ENCODE measurements around the gene RABAC1. TPM values are rescaled to one million over a fixed set of nuclear protein-coding genes. Genes with fewer than 3 reads are reported as not detected.

RABAC1 gene, protein sequence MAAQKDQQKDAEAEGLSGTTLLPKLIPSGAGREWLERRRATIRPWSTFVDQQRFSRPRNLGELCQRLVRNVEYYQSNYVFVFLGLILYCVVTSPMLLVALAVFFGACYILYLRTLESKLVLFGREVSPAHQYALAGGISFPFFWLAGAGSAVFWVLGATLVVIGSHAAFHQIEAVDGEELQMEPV
- total RNA-seq (2014; rRNA removed; shearing (Covaris generic)), result 115 and 161 TPM in 2 replicates

DNA sequence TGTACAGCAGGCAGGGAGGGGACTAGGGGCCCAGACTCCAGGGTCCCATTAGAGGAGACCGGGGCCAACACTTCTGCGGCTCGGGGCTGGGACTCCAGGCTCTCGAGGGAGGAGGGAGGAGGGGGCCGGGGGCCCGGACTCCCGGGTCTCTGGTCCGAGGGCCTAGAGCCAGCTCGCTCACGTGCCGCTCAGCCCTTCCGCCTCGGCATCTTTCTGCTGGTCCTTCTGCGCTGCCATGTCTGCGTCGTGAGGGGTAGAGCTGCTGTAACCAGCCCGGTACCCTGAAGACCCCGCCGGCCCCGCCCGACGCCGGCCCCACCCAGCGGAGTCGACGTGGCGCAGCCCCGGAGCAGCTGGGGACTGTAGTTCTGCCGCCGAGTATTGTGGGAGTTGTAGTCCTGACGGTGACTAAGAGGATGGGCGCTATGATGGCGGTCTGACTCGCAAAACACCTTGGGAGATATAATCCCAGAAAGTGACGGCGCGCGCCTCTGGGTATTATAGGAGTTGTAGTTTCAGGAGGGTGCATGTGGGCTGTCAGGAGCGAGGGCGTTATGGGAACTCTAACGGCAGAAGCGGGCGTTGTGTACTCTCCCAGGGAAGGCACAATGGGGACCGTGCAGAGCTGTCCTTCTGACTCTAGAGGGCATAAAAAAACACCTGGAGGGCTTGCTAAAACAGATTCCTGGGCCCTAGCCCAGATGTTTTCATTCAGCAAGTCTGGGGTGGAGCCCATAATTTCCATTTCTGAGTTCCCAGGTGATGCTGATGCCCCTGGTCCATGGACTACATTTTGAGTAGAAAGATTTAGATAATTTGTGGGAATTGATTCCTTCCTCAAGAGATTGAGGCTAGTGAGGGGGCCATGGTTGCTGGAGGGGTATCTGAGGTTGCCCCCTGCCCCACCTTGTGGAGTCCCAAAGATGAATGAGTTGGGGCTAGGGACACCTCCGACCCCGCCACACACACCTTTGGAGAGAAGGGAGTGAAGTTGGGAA lies at the start of gene RABAC1:
TSS of gene RABAC1 (minus strand) at position 266 of the 998 bp plus-strand sequence. CDS start at position 237, 29 bp downstream.
- DNase-seq (ENCODE audit: low read depth in 1 of 2, low spot score in 2 of 2), result peak; percentile 84 to 91
- Histone ChIP-seq H3K36me3 (no peaks in the 10 kb centered on the region), H3K4me3 (peak within 1 kb of the TSS; percentile 59), H3K9me3 (replicated peaks) (no peaks in the 10 kb centered on the region), H3K4me1 (replicated peaks) (peaks cover 9% of the 10 kb centered on the region), H3K27me3 (replicated peaks) (0 out of 2 replicates have a peak, but pooled peaks cover under 1% of the 10 kb centered on the region), H3K27ac (peak within 1 kb of the TSS; percentile 40)

DNA sequence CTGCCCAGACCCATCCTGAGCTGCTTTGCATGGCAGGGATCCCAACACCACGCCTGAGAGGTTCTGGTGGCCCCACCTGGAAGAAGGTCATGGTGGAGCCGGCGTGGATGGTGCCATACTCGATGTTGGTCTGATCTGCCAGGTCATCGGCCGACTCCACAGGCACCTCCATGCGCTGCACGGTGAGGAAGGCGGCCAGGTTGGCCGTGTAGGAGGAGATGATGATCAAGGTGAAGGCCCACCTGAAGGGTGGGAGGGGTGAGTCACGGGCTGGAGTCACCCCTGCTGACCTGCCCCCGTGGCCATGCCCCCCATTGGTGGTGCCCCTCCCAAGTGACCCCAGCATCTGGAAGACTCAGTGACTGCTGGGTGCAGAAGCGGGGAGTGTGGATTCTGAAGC lies 47.4 kb upstream of the RABAC1 start:
- Histone ChIP-seq H3K27ac (no peak overlapping the region), H3K36me3 (no peaks in the 10 kb centered on the region), H3K4me3 (no peak overlapping the region), H3K9me3 (replicated peaks) (no peaks in the 10 kb centered on the region), H3K4me1 (replicated peaks) (no peaks in the 10 kb centered on the region), H3K27me3 (replicated peaks) (peaks cover 12% of the 10 kb centered on the region)
- no peak for DNase-seq (ENCODE audit: low read depth in 1 of 2, low spot score in 2 of 2)

DNA sequence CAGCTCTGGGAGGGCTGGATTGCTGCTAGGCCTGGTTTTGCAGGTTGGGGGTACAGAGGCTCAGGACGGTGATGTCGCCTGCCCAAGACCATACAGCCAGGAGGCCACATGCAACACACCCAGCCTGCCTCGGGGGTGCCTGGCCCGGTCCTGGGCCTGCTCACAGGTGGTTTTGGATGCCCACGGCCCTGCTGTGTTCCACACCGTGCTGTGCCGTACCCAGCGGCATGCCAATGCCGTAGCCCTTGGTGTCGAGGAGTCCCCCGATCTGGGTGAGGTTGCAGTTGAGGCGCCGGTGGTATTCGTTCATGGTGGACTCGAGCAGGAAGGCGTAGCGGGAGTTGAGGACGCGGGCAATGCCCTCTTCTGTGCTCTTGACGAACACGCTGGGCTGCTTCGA lies 46.4 kb upstream of the RABAC1 start:
- Histone ChIP-seq H3K4me3 (no peak overlapping the region), H3K36me3 (no peaks in the 10 kb centered on the region), H3K4me1 (replicated peaks) (no peaks in the 10 kb centered on the region), H3K27ac (no peak overlapping the region), H3K9me3 (replicated peaks) (no peaks in the 10 kb centered on the region), H3K27me3 (replicated peaks) (peaks cover 21% of the 10 kb centered on the region)
- DNase-seq (ENCODE audit: low read depth in 1 of 2, low spot score in 2 of 2), result no peak

DNA sequence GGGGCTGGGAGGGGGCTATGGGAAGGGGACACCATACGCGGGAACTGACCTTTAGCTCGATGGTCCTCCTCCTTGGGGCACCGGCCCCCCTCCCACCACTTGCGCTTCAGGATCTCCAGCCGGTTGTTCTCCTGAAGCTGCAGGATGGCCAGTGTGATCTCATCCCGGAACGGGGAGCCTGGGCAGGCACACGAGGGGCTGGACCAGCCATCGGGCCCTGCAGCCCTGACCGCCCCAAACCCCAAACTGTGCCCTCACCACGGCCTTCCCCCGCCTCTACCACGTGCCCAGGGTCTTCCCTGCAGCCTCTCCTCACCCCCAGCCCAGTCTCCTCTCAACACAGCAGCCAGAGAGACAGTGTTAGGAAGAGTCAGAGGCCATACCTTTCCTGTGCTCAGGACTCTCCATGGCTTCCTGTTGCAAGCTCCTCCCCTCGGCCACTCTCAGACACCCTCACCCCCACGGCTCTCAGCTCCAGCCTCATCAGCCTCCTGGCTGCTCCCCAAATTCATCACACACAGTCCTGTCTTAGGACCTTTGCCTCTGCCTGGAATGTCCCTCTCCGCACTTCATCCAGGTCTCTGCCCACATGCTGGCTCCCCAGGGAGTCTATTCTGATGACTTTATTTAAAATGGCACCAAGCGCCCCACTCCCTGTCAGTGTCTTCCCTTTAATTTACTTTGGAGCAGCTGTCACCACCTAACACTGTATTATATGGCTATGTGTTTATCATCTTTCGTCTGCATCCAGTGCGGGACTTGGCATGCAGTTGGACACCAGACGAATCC lies 44.6 kb upstream of the RABAC1 start:
- Histone ChIP-seq H3K4me1 (replicated peaks) (0 out of 2 replicates have a peak, but pooled peaks cover under 1% of the 10 kb centered on the region), H3K27me3 (replicated peaks) (peaks cover 36% of the 10 kb centered on the region), H3K36me3 (no peaks in the 10 kb centered on the region), H3K9me3 (replicated peaks) (no peaks in the 10 kb centered on the region), H3K27ac (no peak overlapping the region), H3K4me3 (no peak overlapping the region)
- DNase-seq (ENCODE audit: low read depth in 1 of 2, low spot score in 2 of 2), result no peak

DNA sequence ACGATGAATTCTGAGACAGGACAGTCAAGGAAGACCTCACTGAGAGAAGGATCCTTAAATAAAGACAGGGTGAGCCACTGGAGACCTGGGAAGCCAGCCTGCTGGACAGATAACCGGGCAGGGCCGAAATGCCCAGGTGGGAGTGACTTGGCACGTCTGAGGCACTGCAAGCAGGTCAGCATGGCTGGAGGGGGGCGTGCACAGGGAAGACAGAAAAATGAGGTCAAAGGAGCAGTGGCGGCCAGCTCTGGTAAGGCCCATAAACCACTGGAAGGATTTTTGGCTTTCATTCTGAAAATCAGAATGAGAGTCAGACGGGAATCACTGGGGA lies 40.7 kb upstream of the RABAC1 start:
- Histone ChIP-seq H3K9me3 (replicated peaks) (no peaks in the 10 kb centered on the region; the same call in 1 of the 2 replicates), H3K27ac (no peak overlapping the region), H3K4me3 (no peak overlapping the region), H3K36me3 (no peaks in the 10 kb centered on the region), H3K27me3 (replicated peaks) (peaks cover 66% of the 10 kb centered on the region), H3K4me1 (replicated peaks) (0 out of 2 replicates have a peak, but pooled peaks cover 4% of the 10 kb centered on the region)
- DNase-seq (ENCODE audit: low read depth in 1 of 2, low spot score in 2 of 2), result no peak

DNA sequence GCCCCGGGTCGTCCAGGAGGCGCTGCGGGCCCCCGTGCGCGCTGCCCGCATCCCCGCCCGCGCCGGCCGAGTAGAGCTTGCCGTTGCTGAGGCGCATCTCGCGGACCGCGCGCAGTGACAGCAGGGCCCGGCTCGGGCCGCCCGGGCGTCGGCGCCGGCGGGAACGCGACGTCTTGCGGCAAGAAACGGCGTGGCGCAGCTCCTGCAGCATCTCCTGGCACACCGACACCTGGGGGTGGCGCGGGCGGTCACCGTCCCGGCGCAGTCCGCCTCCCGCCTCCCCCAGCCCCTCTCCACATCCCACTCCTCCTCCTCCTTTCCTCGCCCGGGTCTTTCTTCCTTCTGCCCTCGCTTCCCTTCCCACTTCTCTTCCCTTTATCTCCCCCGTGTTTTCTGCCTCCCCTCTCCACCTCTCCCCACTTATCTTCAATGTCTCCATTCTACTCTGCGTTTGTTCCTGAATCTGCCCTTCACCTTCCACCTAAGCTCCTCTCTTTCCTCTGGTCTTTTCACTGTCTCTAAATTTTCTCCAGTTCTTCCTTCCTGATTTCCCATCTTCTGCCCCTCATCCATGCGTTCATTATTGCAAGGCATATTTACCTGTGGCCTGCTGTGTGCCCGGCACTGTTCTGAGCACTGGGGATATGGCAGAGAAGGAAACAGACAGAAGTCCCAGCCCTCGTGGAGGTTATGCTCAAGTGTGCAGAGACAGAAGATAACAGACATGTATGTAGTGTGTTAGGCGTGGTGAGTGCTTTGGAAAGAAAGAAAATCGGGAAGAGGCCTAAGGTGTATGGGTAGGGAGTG lies 40.2 kb upstream of the RABAC1 start:
- Histone ChIP-seq H3K27me3 (replicated peaks) (peaks cover 70% of the 10 kb centered on the region), H3K27ac (no peak overlapping the region), H3K9me3 (replicated peaks) (no peaks in the 10 kb centered on the region; the same call in 1 of the 2 replicates), H3K36me3 (no peaks in the 10 kb centered on the region), H3K4me3 (no peak overlapping the region), H3K4me1 (replicated peaks) (0 out of 2 replicates have a peak, but pooled peaks cover 4% of the 10 kb centered on the region)
- DNase-seq (ENCODE audit: low read depth in 1 of 2, low spot score in 2 of 2), result no peak

DNA sequence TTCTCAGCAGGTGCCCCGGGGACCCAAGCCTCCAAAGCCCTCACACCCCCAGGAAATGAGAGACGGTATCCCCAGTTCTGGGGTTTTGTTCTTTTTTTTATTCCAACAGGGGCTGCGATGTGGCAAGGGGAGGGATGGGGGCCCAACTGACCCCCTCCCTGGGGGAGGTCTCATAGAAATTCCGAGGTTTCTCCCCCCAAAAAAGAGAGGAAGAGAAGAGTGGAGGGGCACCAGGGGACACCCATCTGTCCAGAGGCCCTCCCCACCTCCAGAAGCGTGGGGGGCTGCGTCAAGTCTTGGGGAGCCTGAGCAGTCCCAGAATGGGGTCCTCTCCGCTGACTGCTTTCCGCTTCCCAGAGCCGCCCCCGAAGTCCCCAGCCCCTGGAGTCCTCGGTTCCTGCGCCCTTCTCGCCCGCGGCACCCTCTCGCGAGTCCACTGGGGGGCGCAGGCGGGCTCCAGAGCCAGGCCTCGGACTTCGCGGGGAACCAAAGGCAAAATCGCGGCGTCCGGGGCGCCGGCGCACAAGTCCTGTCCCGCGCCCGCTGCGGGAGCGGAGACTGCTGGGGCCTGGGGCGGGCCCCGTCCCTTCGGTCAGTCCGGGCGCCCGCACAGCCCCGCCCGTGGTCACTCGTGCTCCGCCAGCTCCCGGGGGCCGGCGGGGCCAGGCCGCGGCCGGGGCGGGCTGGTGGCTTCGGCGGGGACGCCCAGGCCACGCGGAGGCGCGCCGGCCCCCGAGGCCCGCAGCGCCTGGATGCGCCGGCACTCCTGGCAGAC lies 39.3 kb upstream of the RABAC1 start:
- H3K27ac ChIP-seq, result no peak overlapping the region
- H3K4me3 ChIP-seq, result no peak overlapping the region
- no peak for DNase-seq (ENCODE audit: low read depth in 1 of 2, low spot score in 2 of 2)
- no peaks in the 10 kb centered on the region; the same call in 1 of the 2 replicates for H3K9me3 ChIP-seq (replicated peaks)
- no peaks in the 10 kb centered on the region for H3K36me3 ChIP-seq
- peaks cover 79% of the 10 kb centered on the region for H3K27me3 ChIP-seq (replicated peaks)
- peaks cover 12% of the 10 kb centered on the region for H3K4me1 ChIP-seq (replicated peaks)

DNA sequence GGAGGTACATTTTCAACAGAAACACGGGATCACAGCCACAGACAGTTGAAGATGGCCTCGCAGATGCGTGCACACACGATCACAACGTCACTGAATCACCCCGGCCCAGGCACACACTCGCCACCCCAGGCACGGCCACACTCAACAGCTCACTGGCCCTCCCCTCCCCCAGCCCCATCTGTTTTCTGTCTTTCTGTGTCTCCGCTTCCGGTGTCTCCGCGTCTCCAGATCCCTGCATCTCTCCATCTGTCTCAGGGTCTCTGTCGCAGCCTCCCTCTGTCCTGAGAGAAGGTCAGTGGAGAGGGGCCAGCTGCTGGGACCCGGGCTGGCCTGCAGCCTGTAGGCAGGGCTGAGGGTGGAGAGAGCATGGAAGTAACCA lies 38.7 kb upstream of the RABAC1 start:
- no peak overlapping the region for H3K4me3 ChIP-seq
- peaks cover 82% of the 10 kb centered on the region for H3K27me3 ChIP-seq (replicated peaks)
- H3K27ac ChIP-seq, result no peak overlapping the region
- no peaks in the 10 kb centered on the region for H3K36me3 ChIP-seq
- peaks cover 13% of the 10 kb centered on the region for H3K4me1 ChIP-seq (replicated peaks)
- DNase-seq (ENCODE audit: low read depth in 1 of 2, low spot score in 2 of 2), result no peak
- H3K9me3 ChIP-seq (replicated peaks), result no peaks in the 10 kb centered on the region; the same call in 1 of the 2 replicates

DNA sequence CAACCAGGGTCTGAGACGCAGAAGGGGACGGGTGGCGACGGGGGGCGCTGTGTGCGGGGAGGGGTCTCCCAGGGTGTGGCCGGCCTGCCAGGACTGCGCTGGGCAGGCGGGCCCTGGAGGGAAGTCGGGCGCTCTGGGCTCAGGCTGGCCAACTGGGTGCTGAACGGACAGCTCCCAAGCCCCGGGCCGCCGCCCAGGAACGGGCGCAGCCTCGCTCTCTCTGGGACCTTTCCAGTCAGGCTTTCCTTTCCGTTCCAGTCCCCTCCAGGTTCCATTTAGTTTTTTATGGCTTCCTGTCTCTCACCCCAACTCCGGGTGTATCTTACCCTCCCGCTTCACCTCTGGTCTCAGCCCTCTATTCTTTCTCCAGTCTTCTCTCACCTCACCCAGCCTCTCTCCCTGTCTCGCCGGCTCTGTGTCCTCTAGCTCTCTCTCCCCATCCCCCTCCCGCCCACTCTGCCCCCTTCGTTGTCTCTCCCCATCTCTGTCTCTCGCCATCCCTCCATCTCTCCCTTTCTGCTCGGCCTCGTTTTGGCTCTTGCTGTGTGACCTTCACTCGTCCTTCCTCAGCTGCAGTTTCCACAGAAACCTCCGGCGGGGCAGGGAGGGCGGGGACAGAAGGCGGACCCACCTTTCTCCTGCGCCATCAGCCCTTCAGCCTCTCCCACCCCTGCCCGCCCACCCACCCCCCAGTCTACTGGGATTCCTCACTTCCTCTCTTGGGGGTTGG lies 38.2 kb upstream of the RABAC1 start:
- H3K27ac ChIP-seq, result no peak overlapping the region
- no peaks in the 10 kb centered on the region; the same call in 1 of the 2 replicates for H3K9me3 ChIP-seq (replicated peaks)
- H3K4me3 ChIP-seq, result no peak overlapping the region
- peaks cover 77% of the 10 kb centered on the region for H3K27me3 ChIP-seq (replicated peaks)
- H3K36me3 ChIP-seq, result no peaks in the 10 kb centered on the region
- peak in 1 of 2 experiments; percentile 17 for DNase-seq (ENCODE audit: low read depth in 1 of 2, low spot score in 2 of 2)
- H3K4me1 ChIP-seq (replicated peaks), result peaks cover 13% of the 10 kb centered on the region

DNA sequence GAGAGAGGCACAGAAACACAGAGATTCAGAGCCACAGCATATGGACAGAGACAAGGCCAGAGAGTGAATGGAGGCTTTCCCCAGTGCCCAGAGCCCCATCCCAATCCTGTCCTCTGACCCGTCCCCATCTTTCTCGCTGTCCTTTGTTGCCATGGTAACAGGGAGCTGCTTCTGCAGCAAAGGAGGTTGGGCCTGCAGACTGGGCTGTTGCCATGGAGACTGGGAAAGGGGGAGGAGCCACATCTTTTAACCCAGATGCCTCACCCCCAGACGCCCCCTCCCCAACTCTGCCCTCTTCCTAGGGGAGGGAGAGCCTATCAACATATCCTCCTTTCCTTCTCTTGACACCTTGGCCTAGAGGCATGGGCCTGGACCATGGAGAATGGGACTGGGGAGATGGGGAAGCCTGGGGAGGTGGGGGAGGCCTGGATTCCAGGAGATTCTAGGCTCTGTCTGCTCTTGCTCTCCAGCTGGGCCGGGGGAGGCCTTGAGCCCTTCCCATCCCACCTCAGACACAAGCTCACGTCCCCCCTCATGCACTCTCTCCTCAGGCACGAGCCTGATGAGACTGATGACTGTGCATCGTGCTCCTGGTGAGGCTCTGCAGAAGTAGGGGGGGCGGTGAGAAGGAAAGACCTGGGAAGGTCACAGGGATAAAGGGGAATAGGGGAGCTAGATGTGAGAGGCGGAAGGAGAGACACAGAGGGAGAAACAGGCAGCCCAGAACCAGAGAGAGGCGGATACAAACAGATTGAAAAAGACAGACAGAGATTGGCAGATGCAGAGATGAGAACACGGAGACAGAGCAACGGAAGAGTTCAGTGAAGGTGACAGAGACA lies 37.1 kb upstream of the RABAC1 start:
- DNase-seq (ENCODE audit: low read depth in 1 of 2, low spot score in 2 of 2), result no peak
- H3K27me3 ChIP-seq (replicated peaks), result peaks cover 71% of the 10 kb centered on the region

More for the DNA sequence above, 37.1 kb upstream of the RABAC1 start:
- peaks cover 13% of the 10 kb centered on the region for H3K4me1 ChIP-seq (replicated peaks)
- no peaks in the 10 kb centered on the region; the same call in 1 of the 2 replicates for H3K9me3 ChIP-seq (replicated peaks)
- H3K4me3 ChIP-seq, result no peak overlapping the region
- no peak overlapping the region for H3K27ac ChIP-seq
- H3K36me3 ChIP-seq, result no peaks in the 10 kb centered on the region
